H9 (cell line): ENCODE measurements around the gene TBX1. TPM values are rescaled to one million over a fixed set of nuclear protein-coding genes. Genes with fewer than 3 reads are reported as not detected.

Experiments used
- DNase-seq: peaks from one replicate; pipeline ENCODE4 v3.0.0-alpha.2; 2017
- H2AFZ ChIP-seq: one replicate; pipeline ENCODE4 v1.6.1; 2013; ENCODE audit warnings: mild to moderate bottlenecking, low read length, control low read depth, moderate library complexity
- H2AK5ac ChIP-seq: 2 replicates; pipeline ENCODE4 v1.6.1; 2013; ENCODE audit warnings: low read length, control low read depth, mixed read lengths; ENCODE audit not compliant: insufficient read length
- H2BK120ac ChIP-seq: one replicate; pipeline ENCODE4 v1.6.1; 2013; ENCODE audit warnings: low read depth, mild to moderate bottlenecking, low read length, control low read depth, inconsistent platforms; ENCODE audit not compliant: poor library complexity, severe bottlenecking
- H2BK12ac ChIP-seq: 2 replicates; pipeline ENCODE4 v1.6.1; 2013; ENCODE audit warnings: low read length, control low read depth, mixed read lengths, low read depth; ENCODE audit not compliant: insufficient read length
- H2BK15ac ChIP-seq: 2 replicates; pipeline ENCODE4 v1.6.1; 2013; ENCODE audit warnings: low read depth, low read length, control low read depth
- H2BK20ac ChIP-seq: one replicate; pipeline ENCODE4 v1.6.1; 2013; ENCODE audit warnings: low read depth, mild to moderate bottlenecking, low read length, control low read depth, inconsistent platforms; ENCODE audit not compliant: poor library complexity, severe bottlenecking
- H2BK5ac ChIP-seq: 2 replicates; pipeline ENCODE4 v1.6.1; 2013; ENCODE audit warnings: low read length, control low read depth, mixed read lengths; ENCODE audit not compliant: insufficient read length
- H3K14ac ChIP-seq: 2 replicates; pipeline ENCODE4 v1.6.1; 2013; ENCODE audit warnings: low read length, control low read depth; ENCODE audit not compliant: insufficient read depth
- H3K18ac ChIP-seq: 2 replicates; pipeline ENCODE4 v1.6.1; 2013; ENCODE audit warnings: low read depth, mild to moderate bottlenecking, mixed read lengths, low read length, control low read depth; ENCODE audit not compliant: insufficient read length
- H3K23ac ChIP-seq: 2 replicates; pipeline ENCODE4 v1.6.1; 2013; ENCODE audit warnings: low read length, control low read depth, mixed read lengths, low read depth; ENCODE audit not compliant: insufficient read length
- H3K23me2 ChIP-seq: 2 replicates; pipeline ENCODE4 v1.6.1; 2013; ENCODE audit warnings: low read depth, mild to moderate bottlenecking, mixed read lengths, low read length, control low read depth; ENCODE audit not compliant: insufficient read length, poor library complexity, severe bottlenecking
- H3K27ac ChIP-seq: 2 replicates; pipeline ENCODE4 v1.5.1; 2013; ENCODE audit warnings: low read length, control low read depth, mixed read lengths, low read depth; ENCODE audit not compliant: insufficient read length
- H3K27me3 ChIP-seq: 2 replicates; pipeline ENCODE4 v1.6.1; 2013; ENCODE audit warnings: low read length, control low read depth, inconsistent platforms; ENCODE audit not compliant: insufficient read depth
- H3K4ac ChIP-seq: 2 replicates; pipeline ENCODE4 v1.6.1; 2013; ENCODE audit warnings: low read depth, mild to moderate bottlenecking, control low read depth, inconsistent platforms, low read length, moderate library complexity
- H3K4me1 ChIP-seq: 2 replicates; pipeline ENCODE4 v1.6.1; 2013; ENCODE audit warnings: low read length, control low read depth, inconsistent platforms; ENCODE audit not compliant: insufficient read depth
- H3K4me2 ChIP-seq: 2 replicates; pipeline ENCODE4 v1.6.1; 2013; ENCODE audit warnings: low read length, control low read depth, mixed read lengths; ENCODE audit not compliant: insufficient read length, insufficient read depth
- H3K56ac ChIP-seq: 2 replicates; pipeline ENCODE4 v1.6.1; 2013; ENCODE audit warnings: low read depth, mild to moderate bottlenecking, mixed read lengths, low read length, control low read depth; ENCODE audit not compliant: insufficient read length
- H3K79me1 ChIP-seq: 2 replicates; pipeline ENCODE4 v1.6.1; 2013; ENCODE audit warnings: low read depth, mild to moderate bottlenecking, moderate library complexity, low read length, control low read depth, inconsistent platforms; ENCODE audit not compliant: insufficient read depth, poor library complexity, severe bottlenecking
- H3K79me2 ChIP-seq: 2 replicates; pipeline ENCODE4 v1.6.1; 2013; ENCODE audit warnings: low read length, control low read depth, inconsistent platforms; ENCODE audit not compliant: insufficient read depth
- H3K9ac ChIP-seq: 2 replicates; pipeline ENCODE4 v1.6.1; 2013; ENCODE audit warnings: low read length, control low read depth, mixed read lengths; ENCODE audit not compliant: insufficient read length; ENCODE audit errors: extremely low read depth
- H3K9me3 ChIP-seq: one replicate; pipeline ENCODE4 v1.6.1; 2013; ENCODE audit warnings: low read depth, low read length, inconsistent platforms; ENCODE audit not compliant: control insufficient read depth
- H3T11ph ChIP-seq: one replicate; pipeline ENCODE4 v1.6.1; 2013; ENCODE audit warnings: mild to moderate bottlenecking, low read length, control low read depth, inconsistent platforms
- H4K20me1 ChIP-seq: one replicate; pipeline ENCODE4 v1.6.1; 2013; ENCODE audit not compliant: control insufficient read depth, insufficient read length, insufficient read depth
- H4K5ac ChIP-seq: 2 replicates; pipeline ENCODE4 v1.6.1; 2013; ENCODE audit warnings: low read depth, mild to moderate bottlenecking, mixed read lengths, low read length, control low read depth; ENCODE audit not compliant: insufficient read length
- H4K8ac ChIP-seq: replicated peaks from 2 replicates; pipeline ENCODE4 v1.6.1; 2013; ENCODE audit warnings: low read length, control low read depth, mixed read lengths, low read depth; ENCODE audit not compliant: insufficient read length
- H4K91ac ChIP-seq: 2 replicates; pipeline ENCODE4 v1.6.1; 2013; ENCODE audit warnings: low read depth, mild to moderate bottlenecking, moderate library complexity, mixed read lengths, low read length, control low read depth; ENCODE audit not compliant: insufficient read length
- H3K27ac Mint-ChIP-seq, 3 experiments: 2 replicates in 2 of 3; 3 replicates in 1 of 3; pipeline ENCODE4 v1.8.0; 2020 to 2021; ENCODE audit warnings: mixed read lengths in 3 of 3, mild to moderate bottlenecking in 1 of 3, moderate library complexity in 1 of 3
- H3K27me3 Mint-ChIP-seq: 2 replicates; pipeline ENCODE4 v1.8.0; 2021; ENCODE audit warnings: low read depth, mild to moderate bottlenecking, moderate library complexity, mixed read lengths
- H3K36me3 Mint-ChIP-seq, 3 experiments: 2 replicates in 2 of 3; 3 replicates in 1 of 3; pipeline ENCODE4 v1.8.0; 2020 to 2021; ENCODE audit warnings: low read depth in 3 of 3, mixed read lengths in 3 of 3; ENCODE audit not compliant: insufficient read depth in 1 of 3
- H3K4me1 Mint-ChIP-seq, 2 experiments: 2 replicates each; pipeline ENCODE4 v1.8.0; 2020; ENCODE audit warnings: mixed read lengths in 2 of 2
- H3K4me3 Mint-ChIP-seq, 2 experiments: 2 replicates in 1 of 2; 3 replicates in 1 of 2; pipeline ENCODE4 v1.8.0; 2020 to 2021; ENCODE audit warnings: mild to moderate bottlenecking in 2 of 2, mixed read lengths in 2 of 2, moderate library complexity in 1 of 2
- H3K9me3 Mint-ChIP-seq, 2 experiments: 2 replicates in 1 of 2; 3 replicates in 1 of 2; pipeline ENCODE4 v1.8.0; 2020; ENCODE audit warnings: mild to moderate bottlenecking in 2 of 2, mixed read lengths in 2 of 2, moderate library complexity in 1 of 2
- WGBS: extraction: QIAGEN DNeasy Blood & Tissue Kit; methylation state at CpG from one replicate; pipeline ENCODE4 v1.1.7; 2013; ENCODE audit warnings: missing lambda C conversion rate, low lambda C conversion rate, mixed read lengths; ENCODE audit not compliant: insufficient read length; ENCODE audit errors: extremely low coverage; 5-methylcytosine and 5-hydroxymethylcytosine counted together
- total RNA-seq: library from RNA; stranded (reverse); gene quantifications from 2 replicates; pipeline ENCODE4 v1.2.1, GENCODE V29; 2021
- TF ChIP-seq, protein P1 (sequence below): fragments of 200-600 bp; sonication (generic); conservative IDR thresholded peaks from 3 replicates; pipeline ENCODE4 v1.8.0; 2021; ENCODE audit warnings: antibody characterized with exemption, mild to moderate bottlenecking

TBX1 gene
- total RNA-seq, 1 experiment from 2014 or later: 2.2 TPM

DNA sequence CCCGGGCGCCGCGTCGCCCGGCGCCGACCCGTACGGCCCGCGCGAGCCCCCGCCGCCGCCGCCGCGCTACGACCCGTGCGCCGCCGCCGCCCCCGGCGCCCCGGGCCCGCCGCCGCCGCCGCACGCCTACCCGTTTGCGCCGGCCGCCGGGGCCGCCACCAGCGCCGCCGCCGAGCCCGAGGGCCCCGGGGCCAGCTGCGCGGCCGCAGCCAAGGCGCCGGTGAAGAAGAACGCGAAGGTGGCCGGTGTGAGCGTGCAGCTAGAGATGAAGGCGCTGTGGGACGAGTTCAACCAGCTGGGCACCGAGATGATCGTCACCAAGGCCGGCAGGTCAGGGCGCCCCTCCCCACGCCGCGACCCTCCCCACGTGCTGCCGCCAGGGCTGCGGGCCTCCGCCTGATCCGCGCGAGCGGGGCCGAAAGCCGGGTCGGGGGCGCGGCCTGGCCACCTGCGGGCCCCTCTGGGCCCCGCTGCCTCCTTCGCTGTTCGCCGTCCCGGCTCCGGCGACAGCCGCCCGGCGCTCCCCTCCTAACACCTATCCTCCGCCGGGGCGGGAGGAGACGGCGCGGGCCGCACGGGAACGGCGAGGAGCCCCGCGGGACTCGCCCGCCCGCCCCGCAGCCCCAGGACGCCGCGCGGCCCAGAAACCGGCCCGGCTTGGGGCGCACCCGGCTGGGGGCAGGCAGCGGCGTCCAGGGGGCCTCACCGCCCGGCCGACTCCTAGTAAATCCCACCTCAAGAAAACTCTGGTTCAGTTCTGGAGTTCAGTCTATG lies 560 bp downstream of the TBX1 start:
- peaks cover 82% of the 10 kb centered on the region for H3K27me3 ChIP-seq
- no peaks in the 10 kb centered on the region for H3K79me1 ChIP-seq
- H3T11ph ChIP-seq: no peak overlapping the region
- no peak overlapping the region for H2BK15ac ChIP-seq
- H3K9ac ChIP-seq: no peak overlapping the region
- peaks cover 3% of the 10 kb centered on the region for H4K20me1 ChIP-seq
- Mint-ChIP-seq H3K27ac (no peak overlapping the region), H3K27me3 (peaks cover 87% of the 10 kb centered on the region), H3K9me3 (peaks cover 8 to 13% of the 10 kb centered on the region in 2 experiments; a peak in 4 of 5 replicates), H3K36me3 (peaks cover 0 to 3% (median 0%) of the 10 kb centered on the region in 3 experiments; a peak in 2 of 7 replicates), H3K4me3 (peak overlapping the region; percentile 35 to 71), H3K4me1 (peaks cover 22 to 50% of the 10 kb centered on the region in 2 experiments)
- DNase-seq: peak; percentile 32
- H4K8ac ChIP-seq: no peak overlapping the region
- no peaks in the 10 kb centered on the region for H3K79me2 ChIP-seq
- H4K91ac ChIP-seq: no peak overlapping the region
- H2BK20ac ChIP-seq: no peak overlapping the region
- H3K4me2 ChIP-seq: peak overlapping the region; percentile 7
- no peaks in the 10 kb centered on the region for H3K9me3 ChIP-seq
- no peak overlapping the region for H3K14ac ChIP-seq
- H3K18ac ChIP-seq: no peak overlapping the region
- no peaks in the 10 kb centered on the region; the same call in 1 of the 2 replicates for H3K4me1 ChIP-seq
- no peak overlapping the region for H3K27ac ChIP-seq
- H3K23me2 ChIP-seq: no peaks in the 10 kb centered on the region
- no peak overlapping the region for H2AFZ ChIP-seq
- TF ChIP-seq, protein P1, sequence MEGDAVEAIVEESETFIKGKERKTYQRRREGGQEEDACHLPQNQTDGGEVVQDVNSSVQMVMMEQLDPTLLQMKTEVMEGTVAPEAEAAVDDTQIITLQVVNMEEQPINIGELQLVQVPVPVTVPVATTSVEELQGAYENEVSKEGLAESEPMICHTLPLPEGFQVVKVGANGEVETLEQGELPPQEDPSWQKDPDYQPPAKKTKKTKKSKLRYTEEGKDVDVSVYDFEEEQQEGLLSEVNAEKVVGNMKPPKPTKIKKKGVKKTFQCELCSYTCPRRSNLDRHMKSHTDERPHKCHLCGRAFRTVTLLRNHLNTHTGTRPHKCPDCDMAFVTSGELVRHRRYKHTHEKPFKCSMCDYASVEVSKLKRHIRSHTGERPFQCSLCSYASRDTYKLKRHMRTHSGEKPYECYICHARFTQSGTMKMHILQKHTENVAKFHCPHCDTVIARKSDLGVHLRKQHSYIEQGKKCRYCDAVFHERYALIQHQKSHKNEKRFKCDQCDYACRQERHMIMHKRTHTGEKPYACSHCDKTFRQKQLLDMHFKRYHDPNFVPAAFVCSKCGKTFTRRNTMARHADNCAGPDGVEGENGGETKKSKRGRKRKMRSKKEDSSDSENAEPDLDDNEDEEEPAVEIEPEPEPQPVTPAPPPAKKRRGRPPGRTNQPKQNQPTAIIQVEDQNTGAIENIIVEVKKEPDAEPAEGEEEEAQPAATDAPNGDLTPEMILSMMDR: no peak
- no peak overlapping the region for H3K23ac ChIP-seq
- H2BK5ac ChIP-seq: no peak overlapping the region
- H4K5ac ChIP-seq: no peak overlapping the region
- no peak overlapping the region for H3K4ac ChIP-seq
- no peak overlapping the region for H2BK12ac ChIP-seq
- H2BK120ac ChIP-seq: no peak overlapping the region
- no peak overlapping the region for H3K56ac ChIP-seq
- WGBS: no CpG with 5 or more reads among the region's 117 CpGs
- no peak overlapping the region for H2AK5ac ChIP-seq
